ENCODE results near the gene FKBP5. TPM values are rescaled to one million over a fixed set of nuclear protein-coding genes. Genes with fewer than 3 reads are reported as not detected.

FKBP5 gene
- total and polyA plus RNA-seq, 2 of the 4 experiments (the other 2 are of a cell fraction): 6.8 to 7.0 TPM

GRCh38 chr6:35683267-35683666, 5.4 kb downstream of the FKBP5 start:
- Histone ChIP-seq H3K4me2 (ENCODE audit: low read depth, low read length) (no peak overlapping the region), H3K9me1 (ENCODE audit: insufficient read depth, low read length) (peaks cover 4% of the 10 kb centered on the region; the same call in 1 of the 2 replicates), H3K4me3 (ENCODE audit: insufficient read depth, low read depth, low read length) (no peak overlapping the region), H3K9ac (ENCODE audit: low read depth, low read length) (no peak overlapping the region), H2BK120ac (ENCODE audit: low read depth, low read length) (no peak overlapping the region), H4K20me1 (ENCODE audit: insufficient read depth, low read length) (peaks cover 5% of the 10 kb centered on the region; the same call in 1 of the 2 replicates), H3K79me1 (ENCODE audit: low read depth in 1 of 2, low read length in 2 of 2) (peaks cover 7 to 11% of the 10 kb centered on the region in 2 experiments), H3K14ac (replicated peaks; ENCODE audit: low read depth, low read length) (no peak overlapping the region), H4K5ac (ENCODE audit: low read depth, low read length) (no peak overlapping the region), H4K91ac (ENCODE audit: insufficient read depth, low read depth, low read length) (no peak overlapping the region), H3K56ac (ENCODE audit: extremely low read depth, insufficient read depth, low read length) (no peak overlapping the region), H3K23ac (ENCODE audit: low read depth, low read length) (no peak overlapping the region), H2BK15ac (ENCODE audit: low read depth, low read length) (no peak overlapping the region), H2AK5ac (ENCODE audit: low read depth, low read length) (no peak overlapping the region), H2BK5ac (ENCODE audit: low read depth, low read length, poor library complexity, severe bottlenecking) (no peak overlapping the region), H4K8ac (ENCODE audit: low read depth in 2 of 2, low read length in 2 of 2) (no peak overlapping the region), H3K4me1 (ENCODE audit: control insufficient read depth, insufficient read depth, low read length) (no peaks in the 10 kb centered on the region; the same call in 1 of the 2 replicates), H2AFZ (replicated peaks; ENCODE audit: low read length, poor library complexity) (no peak overlapping the region), H2AK9ac (replicated peaks; ENCODE audit: low read depth, low read length, poor library complexity) (no peak overlapping the region), H3K27ac (ENCODE audit: insufficient read depth, low read length) (no peak overlapping the region), H3K18ac (ENCODE audit: low read depth, low read length) (no peak overlapping the region), H3K36me3 (ENCODE audit: control insufficient read depth, insufficient read depth, low read length) (no peaks in the 10 kb centered on the region), H3K9me3 (ENCODE audit: control insufficient read depth, insufficient read depth, low read length) (no peaks in the 10 kb centered on the region), H2BK20ac (ENCODE audit: low read depth, low read length) (no peak overlapping the region), H3K4ac (ENCODE audit: low read depth, low read length) (no peak overlapping the region), H3K27me3 (ENCODE audit: control insufficient read depth, insufficient read depth, low read length) (no peaks in the 10 kb centered on the region)
- DNase-seq: no peak
- TF ChIP-seq FOS (IDR thresholded peaks at IDR 0.05; ENCODE audit: low read depth, low read length): no peak
- no peak for TF ChIP-seq POLR2A (IDR thresholded peaks at IDR 0.05; ENCODE audit: low read depth, low read length)
- no peak for TF ChIP-seq MXI1 (IDR thresholded peaks at IDR 0.05; ENCODE audit: borderline replicate concordance, low read depth, low read length)
- no peak for TF ChIP-seq RAD21 (IDR thresholded peaks at IDR 0.05; ENCODE audit: low read length)
- TF ChIP-seq NFE2L2 (IDR thresholded peaks at IDR 0.05; ENCODE audit: low read depth, low read length): no peak
- no peak for TF ChIP-seq USF2 (IDR thresholded peaks at IDR 0.05; ENCODE audit: low read depth, low read length)
- ChIA-PET CTCF (no interaction called here), POLR2A (ENCODE audit: unreplicated experiment) (no interaction called here)
- in situ Hi-C loops (cut with MboI; ENCODE audit: low sequenced_read_pairs): loop anchor here (5.0 kb wide), 1 partner anchor 101 kb away; no protein-coding TSS in a partner anchor
- ATAC-seq (ENCODE audit: low read depth): no peak
- dilution Hi-C loops (cut with HindIII; ENCODE audit: low sequenced_read_pairs, unreplicated experiment): no loop called here
- no TSS peak for BruUV-seq (replicated peaks)
- intact Hi-C loops (cut with micrococcal nuclease): no loop called here
